DOHH2 (cell line): Measurements from ENCODE around the gene PRPF39.

Source experiments
- H3F3A ChIP-seq: fragments of 200-600 bp; sonication (generic), shearing (Covaris generic); 2 replicates; pipeline ENCODE4 v1.6.0; 2016; ENCODE audit warnings: antibody characterized with exemption, mild to moderate bottlenecking; ENCODE audit not compliant: control insufficient read depth, insufficient read depth
- H3K27ac ChIP-seq: fragments of 200-600 bp; sonication (generic); 2 replicates; pipeline ENCODE4 v1.5.1; 2014; ENCODE audit warnings: low read depth, mild to moderate bottlenecking, low read length, moderate library complexity
- H3K27me3 ChIP-seq: fragments of 200-600 bp; sonication (generic); 2 replicates; pipeline ENCODE4 v1.6.1; 2014; ENCODE audit warnings: mild to moderate bottlenecking, low read length, mixed read lengths; ENCODE audit not compliant: control insufficient read depth
- H3K36me3 ChIP-seq: fragments of 200-600 bp; sonication (generic); 2 replicates; pipeline ENCODE4 v1.6.1; 2014; ENCODE audit warnings: mild to moderate bottlenecking, low read length, moderate library complexity, mixed read lengths; ENCODE audit not compliant: control insufficient read depth
- H3K4me1 ChIP-seq: fragments of 200-600 bp; sonication (generic); 2 replicates; pipeline ENCODE4 v1.6.1; 2014; ENCODE audit warnings: mild to moderate bottlenecking, low read length, mixed read lengths; ENCODE audit not compliant: control insufficient read depth
- H3K4me2 ChIP-seq: fragments of 200-600 bp; sonication (generic); 2 replicates; pipeline ENCODE4 v1.6.0; 2014; ENCODE audit warnings: mild to moderate bottlenecking, low read length, moderate library complexity
- H3K4me3 ChIP-seq: fragments of 200-600 bp; sonication (generic); 2 replicates; pipeline ENCODE4 v1.5.1; 2014; ENCODE audit warnings: mild to moderate bottlenecking, low read length, mixed read lengths
- H3K79me2 ChIP-seq: fragments of 200-600 bp; sonication (generic); 2 replicates; pipeline ENCODE4 v1.6.1; 2014; ENCODE audit warnings: mild to moderate bottlenecking, low read length, mixed read lengths; ENCODE audit not compliant: control insufficient read depth
- H3K9me2 ChIP-seq: fragments of 200-600 bp; sonication (generic); replicated peaks from 2 replicates; pipeline ENCODE4 v1.6.1; 2014; ENCODE audit warnings: mild to moderate bottlenecking, low read length, mixed read lengths; ENCODE audit not compliant: control insufficient read depth
- H3K9me3 ChIP-seq: fragments of 200-600 bp; sonication (generic); 2 replicates; pipeline ENCODE4 v1.6.1; 2014; ENCODE audit warnings: antibody characterized with exemption, low read length, mixed read lengths; ENCODE audit not compliant: control insufficient read depth, insufficient read depth
- H4K20me1 ChIP-seq: fragments of 200-600 bp; sonication (generic); 2 replicates; pipeline ENCODE4 v1.6.0; 2014; ENCODE audit warnings: low read depth, mild to moderate bottlenecking, antibody characterized with exemption, low read length, moderate library complexity; ENCODE audit not compliant: control insufficient read depth, insufficient read depth
- CTCF ChIP-seq: fragments of 200-600 bp; sonication (generic); IDR thresholded peaks from one replicate; pipeline ENCODE4 v1.5.1; 2014; ENCODE audit warnings: antibody characterized with exemption, mild to moderate bottlenecking, low read depth, low read length; ENCODE audit not compliant: poor library complexity, severe bottlenecking
- EZH2phosphoT487 ChIP-seq: fragments of 200-600 bp; sonication (generic); IDR thresholded peaks from 2 replicates; pipeline ENCODE4 v1.6.1; 2017; ENCODE audit warnings: borderline replicate concordance, mild to moderate bottlenecking, antibody characterized with exemption, low read length, moderate library complexity, mixed read lengths

Gene PRPF39, protein sequence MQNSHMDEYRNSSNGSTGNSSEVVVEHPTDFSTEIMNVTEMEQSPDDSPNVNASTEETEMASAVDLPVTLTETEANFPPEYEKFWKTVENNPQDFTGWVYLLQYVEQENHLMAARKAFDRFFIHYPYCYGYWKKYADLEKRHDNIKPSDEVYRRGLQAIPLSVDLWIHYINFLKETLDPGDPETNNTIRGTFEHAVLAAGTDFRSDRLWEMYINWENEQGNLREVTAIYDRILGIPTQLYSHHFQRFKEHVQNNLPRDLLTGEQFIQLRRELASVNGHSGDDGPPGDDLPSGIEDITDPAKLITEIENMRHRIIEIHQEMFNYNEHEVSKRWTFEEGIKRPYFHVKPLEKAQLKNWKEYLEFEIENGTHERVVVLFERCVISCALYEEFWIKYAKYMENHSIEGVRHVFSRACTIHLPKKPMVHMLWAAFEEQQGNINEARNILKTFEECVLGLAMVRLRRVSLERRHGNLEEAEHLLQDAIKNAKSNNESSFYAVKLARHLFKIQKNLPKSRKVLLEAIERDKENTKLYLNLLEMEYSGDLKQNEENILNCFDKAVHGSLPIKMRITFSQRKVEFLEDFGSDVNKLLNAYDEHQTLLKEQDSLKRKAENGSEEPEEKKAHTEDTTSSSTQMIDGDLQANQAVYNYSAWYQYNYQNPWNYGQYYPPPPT

DNA sequence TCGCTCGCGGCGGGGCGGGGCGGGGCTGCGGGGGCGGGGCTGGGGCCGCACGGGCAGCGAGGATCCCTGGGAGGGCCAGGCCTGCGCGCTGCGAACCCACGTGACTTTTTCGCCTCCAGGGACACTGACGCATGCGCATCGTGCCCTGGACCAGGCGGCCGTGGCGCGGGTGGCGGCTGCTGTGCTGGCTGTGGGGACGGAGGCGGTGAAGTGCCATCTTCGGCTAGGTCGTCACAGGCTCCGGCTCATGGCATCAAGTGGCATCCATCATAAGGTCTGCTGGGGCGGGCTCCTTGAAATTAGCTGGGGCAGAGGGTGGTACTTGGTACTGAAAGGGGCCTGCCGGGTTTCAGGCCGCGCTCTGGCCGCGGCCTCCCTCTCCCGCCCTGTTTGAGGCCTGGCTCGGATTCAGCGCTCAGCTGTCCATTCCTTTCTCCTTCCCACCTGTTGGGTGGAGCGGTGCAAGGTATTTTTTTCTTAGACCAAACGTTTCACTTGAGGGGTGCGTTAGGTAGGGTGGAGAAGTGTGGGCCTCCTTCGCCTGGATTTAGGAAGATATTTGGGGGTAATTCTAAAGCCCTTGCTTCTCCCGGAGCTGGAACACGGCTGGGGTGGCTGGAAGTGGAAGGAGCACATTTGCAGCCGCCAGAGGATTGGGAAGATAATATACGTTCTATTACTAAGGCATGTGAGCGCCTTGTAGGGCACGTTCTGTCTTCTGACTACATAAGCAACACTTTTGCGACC, at the start of gene PRPF39:
Gene PRPF39, plus strand, starts transcription at position 141 of the 747 bp plus-strand sequence. CDS start 11,124 bp downstream, outside the sequence.
- Histone ChIP-seq H3F3A (no peaks in the 10 kb centered on the region), H3K27ac (peak within 1 kb of the TSS; percentile 50), H3K9me3 (no peaks in the 10 kb centered on the region), H3K9me2 (no peaks in the 10 kb centered on the region), H3K79me2 (peaks cover 52% of the 10 kb centered on the region), H3K4me2 (peak within 1 kb of the TSS; percentile 75), H3K4me1 (peaks cover 46% of the 10 kb centered on the region), H3K4me3 (peak within 1 kb of the TSS; percentile 86), H3K27me3 (no peaks in the 10 kb centered on the region), H4K20me1 (peaks cover 14% of the 10 kb centered on the region), H3K36me3 (peaks cover 45% of the 10 kb centered on the region)
- no peak for TF ChIP-seq EZH2phosphoT487
- no peak for TF ChIP-seq CTCF

- TF ChIP-seq CTCF = no peak
- H3K4me1 ChIP-seq = no peaks in the 10 kb centered on the region
- H3K4me2 ChIP-seq = no peak overlapping the region
- H3K27ac ChIP-seq = no peak overlapping the region
- peaks cover 26% of the 10 kb centered on the region for H3K36me3 ChIP-seq
- H3K9me2 ChIP-seq = no peaks in the 10 kb centered on the region
- no peaks in the 10 kb centered on the region for H3F3A ChIP-seq
- H4K20me1 ChIP-seq = no peaks in the 10 kb centered on the region
- H3K9me3 ChIP-seq = peaks cover 13% of the 10 kb centered on the region; the same call in 1 of the 2 replicates
- H3K27me3 ChIP-seq = no peaks in the 10 kb centered on the region
- H3K79me2 ChIP-seq = no peaks in the 10 kb centered on the region
- no peak overlapping the region for H3K4me3 ChIP-seq
These were observed 49.2 kb upstream of the PRPF39 start for GRCh38 chr14:45034730-45035129.

- peaks cover 23% of the 10 kb centered on the region; the same call in 1 of the 2 replicates for H3K36me3 ChIP-seq
- H3K27ac ChIP-seq = no peak overlapping the region
- no peaks in the 10 kb centered on the region for H3K79me2 ChIP-seq
- no peaks in the 10 kb centered on the region for H3K4me1 ChIP-seq
- no peaks in the 10 kb centered on the region for H3K9me2 ChIP-seq
- no peak overlapping the region for H3K4me2 ChIP-seq
- no peaks in the 10 kb centered on the region for H3K27me3 ChIP-seq
- no peak overlapping the region for H3K4me3 ChIP-seq
- peaks cover 13% of the 10 kb centered on the region; the same call in 1 of the 2 replicates for H3K9me3 ChIP-seq
- no peak for TF ChIP-seq CTCF
- no peak for TF ChIP-seq EZH2phosphoT487
- no peaks in the 10 kb centered on the region for H4K20me1 ChIP-seq
- H3F3A ChIP-seq = no peaks in the 10 kb centered on the region
These were observed 45.7 kb upstream of the PRPF39 start for GRCh38 chr14:45038256-45038655.
